Keratinocyte (primary cell): ENCODE results near the gene MMAB. TPM values are rescaled to one million over a fixed set of nuclear protein-coding genes. Genes with fewer than 3 reads are reported as not detected.

Source experiments
- DNase-seq: peaks from one replicate; pipeline ENCODE4 v3.0.0-alpha.2; 2011; ENCODE audit warnings: low read depth, missing footprints, low spot score
- FAIRE-seq: peaks from 2 replicates; lab custom pipeline; 2011; peaks lifted over from hg19 to GRCh38; lab: Jason Lieb, UNC
- H2AFZ ChIP-seq: 2 replicates; pipeline ENCODE4 v1.6.0; 2012; ENCODE audit warnings: low read length, control low read depth, inconsistent platforms; ENCODE audit not compliant: control insufficient read depth
- H3K27ac ChIP-seq: 2 replicates; pipeline ENCODE4 v1.5.1; 2011; ENCODE audit warnings: low read length; ENCODE audit not compliant: control insufficient read depth, insufficient read depth
- H3K27me3 ChIP-seq: 3 replicates; pipeline ENCODE4 v1.6.0; 2011; ENCODE audit warnings: low read length; ENCODE audit not compliant: control insufficient read depth, insufficient read depth; ENCODE audit errors: extremely low read depth
- H3K36me3 ChIP-seq, 2 experiments: 2 replicates in 1 of 2; 3 replicates in 1 of 2; pipeline ENCODE4 v1.5.1; 2011; ENCODE audit warnings: low read length in 2 of 2, mild to moderate bottlenecking in 1 of 2; ENCODE audit not compliant: control insufficient read depth in 2 of 2, insufficient read depth in 2 of 2; ENCODE audit errors: extremely low read depth in 1 of 2
- H3K4me1 ChIP-seq: 3 replicates; pipeline ENCODE4 v1.5.1; 2011; ENCODE audit warnings: low read length; ENCODE audit not compliant: control insufficient read depth, insufficient read depth; ENCODE audit errors: extremely low read depth
- H3K4me2 ChIP-seq: 3 replicates; pipeline ENCODE4 v1.6.0; 2011; ENCODE audit warnings: low read depth, low read length; ENCODE audit not compliant: control insufficient read depth, insufficient read depth; ENCODE audit errors: extremely low read depth
- H3K4me3 ChIP-seq, 3 experiments: fragments of 200-600 bp in 1 of 3; sonication (generic) in 1 of 3; 2 replicates in 2 of 3; 3 replicates in 1 of 3; pipeline ENCODE4 v1.5.1; 2011 to 2016; ENCODE audit warnings: low read length in 3 of 3, mild to moderate bottlenecking in 3 of 3, control low read depth in 2 of 3, inconsistent platforms in 1 of 3, low read depth in 1 of 3, mixed read lengths in 1 of 3, mixed run types in 1 of 3, moderate library complexity in 1 of 3; ENCODE audit not compliant: control insufficient read depth in 2 of 3, insufficient read depth in 2 of 3; ENCODE audit errors: extremely low read depth in 1 of 3
- H3K79me2 ChIP-seq: 2 replicates; pipeline ENCODE4 v1.6.0; 2012; ENCODE audit warnings: low read length; ENCODE audit not compliant: control insufficient read depth, insufficient read depth
- H3K9ac ChIP-seq: 3 replicates; pipeline ENCODE4 v1.6.0; 2011; ENCODE audit warnings: low read length; ENCODE audit not compliant: control insufficient read depth, insufficient read depth; ENCODE audit errors: extremely low read depth
- H3K9me1 ChIP-seq: 3 replicates; pipeline ENCODE4 v1.6.0; 2011; ENCODE audit warnings: low read length; ENCODE audit not compliant: control insufficient read depth, insufficient read depth; ENCODE audit errors: extremely low read depth
- H3K9me3 ChIP-seq: 2 replicates; pipeline ENCODE4 v1.5.1; 2012; ENCODE audit warnings: low read depth, low read length; ENCODE audit not compliant: control insufficient read depth
- H4K20me1 ChIP-seq: 3 replicates; pipeline ENCODE4 v1.6.0; 2011; ENCODE audit warnings: low read length; ENCODE audit not compliant: control insufficient read depth, insufficient read depth; ENCODE audit errors: extremely low read depth
- EZH2 ChIP-seq: IDR thresholded peaks from one replicate; pipeline ENCODE4 v1.6.1; 2012; ENCODE audit warnings: inconsistent platforms, mild to moderate bottlenecking, low read length, moderate library complexity
- dilution Hi-C: fragments of 300-500 bp; cut with MboI; formaldehyde crosslinking; loops from one replicate; pipeline ENCODE4 v1.7.0; 2020; ENCODE audit warnings: low sequenced_read_pairs; ENCODE audit not compliant: extremely low pct_ligation_motif_present
- polyA plus RNA-seq, 5 experiments: library from polyadenylated mRNA; depleted of rRNA in 3 of 5; stranded (reverse) in 3 of 5; stranded (forward) in 1 of 5; unstranded in 1 of 5; fragments of >200 nt; gene quantifications; 1 replicate in 1 of 5; 2 replicates in 3 of 5; 3 replicates in 1 of 5; pipeline versions ENCODE4 v1.2.1 to v1.2.3, GENCODE V29; 2011 to 2012; ENCODE audit warnings: missing spikeins in 2 of 5, low read depth in 1 of 5, low replicate concordance in 1 of 5
- TF ChIP-seq, protein P1 (sequence below), 3 experiments: IDR thresholded peaks in 1 of 3; conservative IDR thresholded peaks in 1 of 3; optimal IDR thresholded peaks in 1 of 3; 2 replicates in 2 of 3; 3 replicates in 1 of 3; pipeline versions ENCODE3 to v1.5.1; 2011; ENCODE audit warnings: low read length in 3 of 3, mild to moderate bottlenecking in 3 of 3, moderate library complexity in 2 of 3, control low read depth in 1 of 3, inconsistent platforms in 1 of 3; ENCODE audit not compliant: insufficient read depth in 2 of 3; ENCODE audit errors: extremely low read depth in 1 of 3

The MMAB gene
- polyA plus RNA-seq, 1 donor (not counting 4 experiments of a cell fraction or from before 2014, with no cell fraction given), result 30.6 TPM

DNA sequence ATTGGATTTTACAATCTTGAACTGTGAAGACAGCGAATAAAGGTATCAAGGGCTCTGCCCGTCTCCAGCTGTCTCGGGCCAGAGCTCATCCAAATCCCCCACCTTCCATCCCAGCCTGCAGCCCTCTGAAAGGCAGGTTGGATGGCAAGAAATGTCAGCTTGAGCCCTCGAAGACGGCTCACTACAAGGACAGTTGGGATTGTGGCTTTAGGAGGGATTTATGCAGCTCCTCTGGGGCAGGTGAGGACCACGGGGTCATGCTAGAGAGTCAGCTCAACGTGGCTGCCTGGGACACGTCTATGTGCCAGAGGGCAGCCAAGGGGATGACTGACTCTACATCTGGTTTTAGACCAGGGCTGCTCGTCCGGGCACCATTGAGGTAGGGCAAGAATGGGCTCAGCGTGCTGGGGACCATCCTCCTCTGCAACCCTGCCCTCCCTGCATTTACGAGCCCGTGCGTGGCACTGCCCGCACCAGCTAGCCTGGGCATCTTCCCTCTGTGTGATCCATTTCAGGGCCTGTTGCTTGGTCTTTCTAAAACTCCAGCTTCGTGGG, 16.5 kb upstream of the MMAB start:
- Histone ChIP-seq H3K9me3 (no peaks in the 10 kb centered on the region), H3K27me3 (no peaks in the 10 kb centered on the region), H3K4me1 (no peaks in the 10 kb centered on the region), H3K36me3 (peaks cover 24 to 36% of the 10 kb centered on the region in 2 experiments), H3K4me3 (no peak overlapping the region), H3K9me1 (no peaks in the 10 kb centered on the region), H2AFZ (no peak overlapping the region), H3K27ac (no peak overlapping the region), H3K4me2 (no peak overlapping the region), H4K20me1 (no peaks in the 10 kb centered on the region), H3K9ac (no peak overlapping the region), H3K79me2 (no peaks in the 10 kb centered on the region)
- FAIRE-seq, result no peak
- dilution Hi-C loops, result no loop called here
- DNase-seq, result no peak
- TF ChIP-seq, protein P1, sequence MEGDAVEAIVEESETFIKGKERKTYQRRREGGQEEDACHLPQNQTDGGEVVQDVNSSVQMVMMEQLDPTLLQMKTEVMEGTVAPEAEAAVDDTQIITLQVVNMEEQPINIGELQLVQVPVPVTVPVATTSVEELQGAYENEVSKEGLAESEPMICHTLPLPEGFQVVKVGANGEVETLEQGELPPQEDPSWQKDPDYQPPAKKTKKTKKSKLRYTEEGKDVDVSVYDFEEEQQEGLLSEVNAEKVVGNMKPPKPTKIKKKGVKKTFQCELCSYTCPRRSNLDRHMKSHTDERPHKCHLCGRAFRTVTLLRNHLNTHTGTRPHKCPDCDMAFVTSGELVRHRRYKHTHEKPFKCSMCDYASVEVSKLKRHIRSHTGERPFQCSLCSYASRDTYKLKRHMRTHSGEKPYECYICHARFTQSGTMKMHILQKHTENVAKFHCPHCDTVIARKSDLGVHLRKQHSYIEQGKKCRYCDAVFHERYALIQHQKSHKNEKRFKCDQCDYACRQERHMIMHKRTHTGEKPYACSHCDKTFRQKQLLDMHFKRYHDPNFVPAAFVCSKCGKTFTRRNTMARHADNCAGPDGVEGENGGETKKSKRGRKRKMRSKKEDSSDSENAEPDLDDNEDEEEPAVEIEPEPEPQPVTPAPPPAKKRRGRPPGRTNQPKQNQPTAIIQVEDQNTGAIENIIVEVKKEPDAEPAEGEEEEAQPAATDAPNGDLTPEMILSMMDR (optimal IDR thresholded peaks at IDR 0.05 in 1 of 3, IDR thresholded peaks at IDR 0.05 in 1 of 3, conservative IDR thresholded peaks at IDR 0.05 in 1 of 3; ENCODE audit: extremely low read depth in 1 of 3, insufficient read depth in 2 of 3, low read length in 3 of 3), result no peak
- no peak for TF ChIP-seq EZH2

DNA sequence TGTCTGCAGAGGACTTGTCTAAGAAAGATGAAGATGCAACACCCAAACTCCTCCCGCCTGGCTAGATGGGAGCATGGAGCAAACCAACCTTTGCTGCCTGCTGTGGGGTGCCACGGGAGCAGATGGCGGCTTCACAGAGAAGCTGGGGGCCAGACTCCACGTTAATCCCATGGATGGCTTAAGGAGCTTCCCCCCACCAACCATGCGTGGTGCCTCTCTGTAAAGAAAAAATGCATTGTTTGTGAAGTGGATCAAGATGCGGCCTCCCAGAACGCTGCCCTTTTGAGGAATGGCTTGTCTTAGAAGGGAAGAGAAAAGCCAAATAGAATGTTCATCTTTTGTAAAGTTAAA, 15.9 kb upstream of the MMAB start:
- Histone ChIP-seq H3K27ac (no peak overlapping the region), H3K9me1 (no peaks in the 10 kb centered on the region), H3K4me2 (no peak overlapping the region), H3K9me3 (no peaks in the 10 kb centered on the region), H3K36me3 (peaks cover 23 to 33% of the 10 kb centered on the region in 2 experiments), H3K79me2 (no peaks in the 10 kb centered on the region), H2AFZ (no peak overlapping the region), H3K9ac (no peak overlapping the region), H4K20me1 (peaks cover 2% of the 10 kb centered on the region), H3K4me1 (no peaks in the 10 kb centered on the region), H3K27me3 (no peaks in the 10 kb centered on the region), H3K4me3 (no peak overlapping the region)
- no peak for DNase-seq
- TF ChIP-seq EZH2, result no peak
- TF ChIP-seq, protein P1 (optimal IDR thresholded peaks at IDR 0.05 in 1 of 3, IDR thresholded peaks at IDR 0.05 in 1 of 3, conservative IDR thresholded peaks at IDR 0.05 in 1 of 3; ENCODE audit: extremely low read depth in 1 of 3, insufficient read depth in 2 of 3, low read length in 3 of 3), result no peak
- dilution Hi-C loops, result no loop called here
- no peak for FAIRE-seq
